CD14-positive monocyte (primary cell): Measurements from ENCODE around the gene ZNF497. TPM values are rescaled to one million over a fixed set of nuclear protein-coding genes. Genes with fewer than 3 reads are reported as not detected.

Experiments used
- DNase-seq, 3 donors: peaks; one replicate each; pipeline ENCODE4 v3.0.0-alpha.2; 2011 to 2022
- H2AFZ ChIP-seq: 2 replicates; pipeline ENCODE4 v1.6.0; 2012; ENCODE audit warnings: mild to moderate bottlenecking, low read depth, low read length, inconsistent platforms; ENCODE audit not compliant: insufficient read depth, poor library complexity, severe bottlenecking
- H3K27ac ChIP-seq, 2 donors: 1 replicate in 1 of 2; 2 replicates in 1 of 2; pipeline ENCODE4 v1.5.1; 2012 to 2013; ENCODE audit warnings: low read length in 2 of 2, control low read depth in 1 of 2, inconsistent platforms in 1 of 2, low read depth in 1 of 2, mild to moderate bottlenecking in 1 of 2
- H3K27me3 ChIP-seq, 2 donors: one replicate each; pipeline versions ENCODE4 v1.6.0 to v1.6.1; 2011 to 2013; ENCODE audit warnings: low read length in 2 of 2; ENCODE audit not compliant: control insufficient read depth in 2 of 2, insufficient read depth in 2 of 2
- H3K36me3 ChIP-seq, 2 donors: replicated peaks in 1 of 2; 1 replicate in 1 of 2; 2 replicates in 1 of 2; pipeline versions ENCODE4 v1.5.1 to v1.6.1; 2012 to 2013; ENCODE audit warnings: low read length in 2 of 2, control low read depth in 1 of 2, inconsistent platforms in 1 of 2, mild to moderate bottlenecking in 1 of 2; ENCODE audit not compliant: insufficient read depth in 2 of 2, control insufficient read depth in 1 of 2
- H3K4me1 ChIP-seq, 2 donors: 1 replicate in 1 of 2; 2 replicates in 1 of 2; pipeline versions ENCODE4 v1.5.1 to v1.6.1; 2012 to 2013; ENCODE audit warnings: low read length in 2 of 2, control low read depth in 1 of 2, inconsistent platforms in 1 of 2, mild to moderate bottlenecking in 1 of 2, moderate library complexity in 1 of 2; ENCODE audit not compliant: insufficient read depth in 2 of 2, control insufficient read depth in 1 of 2
- H3K4me2 ChIP-seq: replicated peaks from 2 replicates; pipeline ENCODE3; 2012; ENCODE audit warnings: low read length, moderate library complexity, mild to moderate bottlenecking; ENCODE audit not compliant: poor library complexity, severe bottlenecking; ENCODE audit errors: extremely low read depth
- H3K4me3 ChIP-seq, 3 experiments: fragments of 200-600 bp in 1 of 3; sonication (generic) in 1 of 3; replicated peaks in 1 of 3; 1 replicate in 2 of 3; 2 replicates in 1 of 3; pipeline ENCODE4 v1.5.1; 2011 to 2013; ENCODE audit warnings: low read length in 3 of 3, mild to moderate bottlenecking in 3 of 3, control low read depth in 2 of 3, low read depth in 2 of 3, inconsistent platforms in 1 of 3, moderate library complexity in 1 of 3
- H3K79me2 ChIP-seq: 2 replicates; pipeline ENCODE4 v1.6.0; 2012; ENCODE audit warnings: mild to moderate bottlenecking, control low read depth, inconsistent platforms, low read length, moderate library complexity; ENCODE audit not compliant: insufficient read depth
- H3K9ac ChIP-seq: 2 replicates; pipeline ENCODE4 v1.6.0; 2017; ENCODE audit warnings: low read length, mild to moderate bottlenecking; ENCODE audit not compliant: insufficient read depth, poor library complexity, severe bottlenecking
- H3K9me3 ChIP-seq, 2 donors: replicated peaks in 1 of 2; 1 replicate in 1 of 2; 2 replicates in 1 of 2; pipeline versions ENCODE4 v1.5.1 to v1.6.1; 2012 to 2013; ENCODE audit warnings: low read length in 2 of 2, control low read depth in 1 of 2; ENCODE audit not compliant: control insufficient read depth in 1 of 2, insufficient read depth in 1 of 2
- H4K20me1 ChIP-seq: 2 replicates; pipeline ENCODE4 v1.6.0; 2012; ENCODE audit warnings: mild to moderate bottlenecking, low read length, control low read depth, moderate library complexity; ENCODE audit not compliant: insufficient read depth
- H3K27ac Mint-ChIP-seq, 7 donors: one replicate each; pipeline ENCODE4 v1.8.0; 2020; ENCODE audit warnings: mild to moderate bottlenecking in 7 of 7, mixed read lengths in 7 of 7, moderate library complexity in 6 of 7, inconsistent platforms in 2 of 7
- H3K27me3 Mint-ChIP-seq, 3 donors: one replicate each; pipeline ENCODE4 v1.8.0; 2021 to 2022; ENCODE audit warnings: low read depth in 3 of 3, mild to moderate bottlenecking in 3 of 3, mixed read lengths in 3 of 3, moderate library complexity in 3 of 3, inconsistent platforms in 1 of 3
- H3K36me3 Mint-ChIP-seq, 2 donors: one replicate each; pipeline ENCODE4 v1.8.0; 2020; ENCODE audit warnings: mixed read lengths in 2 of 2, inconsistent platforms in 1 of 2, mild to moderate bottlenecking in 1 of 2
- H3K4me1 Mint-ChIP-seq: one replicate; pipeline ENCODE4 v1.8.0; 2020; ENCODE audit warnings: mild to moderate bottlenecking, mixed read lengths
- H3K4me3 Mint-ChIP-seq, 2 donors: one replicate each; pipeline ENCODE4 v1.8.0; 2020; ENCODE audit warnings: mild to moderate bottlenecking in 2 of 2, mixed read lengths in 2 of 2, moderate library complexity in 1 of 2
- H3K9me3 Mint-ChIP-seq, 7 donors: one replicate each; pipeline ENCODE4 v1.8.0; 2020 to 2022; ENCODE audit warnings: mixed read lengths in 7 of 7, mild to moderate bottlenecking in 6 of 7, moderate library complexity in 6 of 7, inconsistent platforms in 2 of 7
- CTCF ChIP-seq: fragments of 200-600 bp; IDR thresholded peaks from one replicate; pipeline ENCODE4 v1.8.0; 2022; ENCODE audit warnings: antibody characterized with exemption, mild to moderate bottlenecking
- WGBS: methylation state at CpG from one replicate; pipeline ENCODE4 v1.1.5; 2013; ENCODE audit warnings: missing lambda C conversion rate; ENCODE audit not compliant: insufficient coverage; 5-methylcytosine and 5-hydroxymethylcytosine counted together
- intact Hi-C, 2 donors: fragments of 100-400 bp; cut with micrococcal nuclease; formaldehyde crosslinking; loops; one replicate each; pipeline versions ENCODE4 v1.15.0 to v1.15.1; 2023
- polyA plus RNA-seq, 3 donors: library from polyadenylated mRNA; depleted of rRNA in 1 of 3; unstranded in 2 of 3; stranded (reverse) in 1 of 3; fragments of 300-500 nt in 2 of 3; fragments of >200 nt in 1 of 3; fragmentation: Illumina TruSeq in 2 of 3; gene quantifications; 1 replicate in 2 of 3; 2 replicates in 1 of 3; pipeline ENCODE4 v1.2.3, GENCODE V29; 2012 to 2021

The ZNF497 gene
- polyA plus RNA-seq, 3 donors = 0.28 to 0.60 (median 0.41) TPM

DNA sequence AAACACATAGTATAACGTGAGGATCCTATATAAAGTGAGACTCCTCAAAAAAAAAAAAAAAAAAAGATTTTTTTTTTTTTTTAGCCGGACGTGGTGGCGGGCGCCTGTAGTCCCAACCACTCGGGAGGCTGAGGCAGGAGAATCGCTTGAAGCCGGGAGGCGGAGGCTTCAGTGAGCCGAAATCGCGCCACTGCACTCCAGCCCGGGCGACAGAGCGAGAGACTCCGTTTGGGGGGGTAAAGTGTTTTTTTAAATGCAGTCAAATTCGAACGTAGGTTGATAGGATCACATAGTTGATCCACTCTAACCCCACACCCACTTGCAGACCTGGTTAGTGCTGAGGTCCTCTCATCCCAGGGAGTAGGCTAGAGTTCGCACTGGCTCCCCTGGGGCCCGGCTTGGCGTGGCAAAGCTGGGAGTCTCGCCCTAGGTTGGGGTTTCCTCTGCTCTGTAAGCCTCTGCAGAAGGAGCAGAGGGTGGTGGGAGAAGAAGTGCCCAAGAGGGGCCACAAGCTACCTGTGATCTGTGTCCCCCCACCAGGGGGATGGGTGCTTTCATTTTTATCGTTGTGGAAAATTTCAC lies 39.4 kb upstream of the ZNF497 start:
- no peak for DNase-seq
- peak overlapping the region; percentile 40 for H3K9ac ChIP-seq
- 47% methylated on average over 8 of the region's 23 CpGs for WGBS
- Mint-ChIP-seq H3K27me3 (peaks cover 17 to 24% (median 19%) of the 10 kb centered on the region in 3 donors), H3K4me1 (peaks cover 13% of the 10 kb centered on the region), H3K36me3 (no peaks in the 10 kb centered on the region), H3K9me3 (peaks cover 0 to 7% (median 2%) of the 10 kb centered on the region in 7 donors), H3K4me3 (peak overlapping the region; percentile 81 to 88), H3K27ac (peak overlapping the region in 3 of 7 donors; percentile 68 to 90 (median 75))
- peaks cover 0 to 17% of the 10 kb centered on the region in 2 donors for H3K27me3 ChIP-seq
- H3K36me3 ChIP-seq = no peaks in the 10 kb centered on the region
- peaks cover 14% of the 10 kb centered on the region in 2 donors for H3K4me1 ChIP-seq
- no peaks in the 10 kb centered on the region for H4K20me1 ChIP-seq
- H2AFZ ChIP-seq = peak overlapping the region; percentile 82
- H3K79me2 ChIP-seq = no peaks in the 10 kb centered on the region
- H3K9me3 ChIP-seq = no peaks in the 10 kb centered on the region
- peak overlapping the region; percentile 35 to 72 (median 53) for H3K4me3 ChIP-seq
- peak overlapping the region in 1 of 2 donors; percentile 55 for H3K27ac ChIP-seq
- intact Hi-C loops = loop anchor here in 1 of 2 donors (2.0 kb wide), 1 partner anchor 39 kb away; the partner anchor contains the start of gene ZNF132
- no peak for TF ChIP-seq CTCF
- H3K4me2 ChIP-seq = peak overlapping the region; percentile 69

GRCh38 chr19:58400916-58401839 lies 38.6 kb upstream of the ZNF497 start:
- no peak for TF ChIP-seq CTCF
- intact Hi-C loops = loop anchor here in 1 of 2 donors (2.0 kb wide), 1 partner anchor 40 kb away; the partner anchor contains the start of gene ZNF132
- Mint-ChIP-seq H3K9me3 (peaks cover 0 to 7% (median 2%) of the 10 kb centered on the region in 7 donors), H3K4me1 (peaks cover 10% of the 10 kb centered on the region), H3K27ac (peak overlapping the region; percentile 68 to 91 (median 78)), H3K27me3 (peaks cover 18 to 25% (median 24%) of the 10 kb centered on the region in 3 donors), H3K36me3 (no peaks in the 10 kb centered on the region), H3K4me3 (peak overlapping the region; percentile 81 to 88)
- peaks cover 14% of the 10 kb centered on the region in 2 donors for H3K4me1 ChIP-seq
- H3K4me2 ChIP-seq = peak overlapping the region; percentile 69
- H3K9ac ChIP-seq = peak overlapping the region; percentile 40
- peak; percentile 99 to 100 (median 100) for DNase-seq
- no peaks in the 10 kb centered on the region for H3K9me3 ChIP-seq
- H4K20me1 ChIP-seq = no peaks in the 10 kb centered on the region
- WGBS = 4% methylated on average over 61 of the region's 80 CpGs
- H2AFZ ChIP-seq = peak overlapping the region; percentile 82
- H3K27me3 ChIP-seq = peaks cover 0 to 18% of the 10 kb centered on the region in 2 donors
- H3K4me3 ChIP-seq = peak overlapping the region; percentile 35 to 72 (median 53)
- no peaks in the 10 kb centered on the region for H3K79me2 ChIP-seq
- H3K27ac ChIP-seq = peak overlapping the region; percentile 3 to 55
- H3K36me3 ChIP-seq = no peaks in the 10 kb centered on the region
